NCI-H187 (cell line): ENCODE measurements around the gene COPE.

Experiments used
- DNase-seq, 2 experiments: peaks; one replicate each; lab custom pipeline; 2025; lab: John Stamatoyannopoulos, UW

The COPE gene

GRCh38 chr19:18851673-18852325, 67.4 kb downstream of the COPE start:
- no peak for DNase-seq

DNA sequence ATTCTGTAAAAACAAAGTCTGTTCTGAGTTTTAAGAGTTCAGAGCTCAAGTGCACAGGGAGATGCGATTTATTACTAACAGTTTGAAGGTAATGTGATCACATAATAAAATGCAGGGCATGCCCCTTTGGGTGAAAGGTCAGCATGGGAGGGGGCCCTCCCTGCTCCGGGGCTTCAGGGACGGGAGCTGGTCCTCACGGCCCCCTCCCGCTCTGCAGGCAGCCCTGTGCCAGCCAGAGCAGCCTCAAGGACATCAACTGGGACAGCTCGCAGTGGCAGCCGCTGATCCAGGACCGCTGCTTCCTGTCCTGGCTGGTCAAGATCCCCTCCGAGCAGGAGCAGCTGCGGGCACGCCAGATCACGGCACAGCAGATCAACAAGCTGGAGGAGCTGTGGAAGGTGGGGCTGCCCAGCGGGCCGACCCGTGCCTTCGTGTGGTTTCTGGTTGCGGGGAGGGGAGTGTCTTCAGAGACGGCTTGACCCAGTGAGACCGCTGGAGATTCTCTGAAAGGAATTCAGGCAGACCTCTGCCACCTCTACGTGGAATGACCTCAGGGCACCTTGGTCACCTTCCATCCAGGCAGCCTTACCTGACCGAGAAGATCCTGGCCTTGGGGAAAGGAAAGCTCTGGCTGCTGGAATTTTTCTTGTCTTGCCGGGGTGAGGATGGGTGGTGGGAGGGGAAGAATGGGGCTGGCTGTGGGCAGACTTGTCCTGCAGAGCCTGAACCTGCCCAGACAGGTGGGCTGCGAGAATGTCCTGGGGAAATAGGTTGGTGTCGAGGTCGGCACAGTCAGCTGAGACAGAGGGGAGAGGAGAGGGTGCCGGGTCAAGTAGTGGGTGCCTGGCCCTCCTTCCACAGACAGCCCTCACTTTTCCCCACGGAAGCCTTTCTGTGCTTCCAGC, 68.5 kb downstream of the COPE start:
- DNase-seq, result no peak

GRCh38 chr19:18849838-18850400, 69.3 kb downstream of the COPE start:
- DNase-seq, result no peak
